Large intestine (tissue), 3 donors: ENCODE measurements around the gene C1orf116. TPM values are rescaled to one million over a fixed set of nuclear protein-coding genes. Genes with fewer than 3 reads are reported as not detected.

Source experiments
- DNase-seq, 2 donors: peaks; one replicate each; pipeline versions ENCODE4 v3.0.0 to v3.0.0-alpha.2; 2013
- H3K27ac ChIP-seq: one replicate; pipeline ENCODE4 v1.5.1; 2013; ENCODE audit warnings: low read length
- H3K27me3 ChIP-seq: 2 replicates; pipeline ENCODE4 v1.6.1; 2013; ENCODE audit warnings: low read length; ENCODE audit not compliant: control insufficient read depth, insufficient read depth
- H3K36me3 ChIP-seq: 2 replicates; pipeline ENCODE4 v1.6.1; 2013; ENCODE audit warnings: low read length; ENCODE audit not compliant: control insufficient read depth, insufficient read depth
- H3K4me1 ChIP-seq: one replicate; pipeline ENCODE4 v1.6.1; 2013; ENCODE audit warnings: low read length; ENCODE audit not compliant: control insufficient read depth, insufficient read depth
- H3K4me3 ChIP-seq: one replicate; pipeline ENCODE4 v1.5.1; 2013; ENCODE audit warnings: low read length
- H3K9me3 ChIP-seq: one replicate; pipeline ENCODE4 v1.6.1; 2013; ENCODE audit warnings: mild to moderate bottlenecking, low read depth, low read length, moderate library complexity; ENCODE audit not compliant: control insufficient read depth
- WGBS: methylation state at CpG from one replicate; pipeline ENCODE4 v1.1.5; 2013; ENCODE audit warnings: low lambda C conversion rate; ENCODE audit not compliant: insufficient coverage; 5-methylcytosine and 5-hydroxymethylcytosine counted together
- polyA plus RNA-seq: library from polyadenylated mRNA; unstranded; fragments of 120-200 nt; gene quantifications from one replicate; pipeline ENCODE4 v1.2.1, GENCODE V29; 2013

C1orf116 gene
- polyA plus RNA-seq, 1 donor: 45.7 TPM

DNA sequence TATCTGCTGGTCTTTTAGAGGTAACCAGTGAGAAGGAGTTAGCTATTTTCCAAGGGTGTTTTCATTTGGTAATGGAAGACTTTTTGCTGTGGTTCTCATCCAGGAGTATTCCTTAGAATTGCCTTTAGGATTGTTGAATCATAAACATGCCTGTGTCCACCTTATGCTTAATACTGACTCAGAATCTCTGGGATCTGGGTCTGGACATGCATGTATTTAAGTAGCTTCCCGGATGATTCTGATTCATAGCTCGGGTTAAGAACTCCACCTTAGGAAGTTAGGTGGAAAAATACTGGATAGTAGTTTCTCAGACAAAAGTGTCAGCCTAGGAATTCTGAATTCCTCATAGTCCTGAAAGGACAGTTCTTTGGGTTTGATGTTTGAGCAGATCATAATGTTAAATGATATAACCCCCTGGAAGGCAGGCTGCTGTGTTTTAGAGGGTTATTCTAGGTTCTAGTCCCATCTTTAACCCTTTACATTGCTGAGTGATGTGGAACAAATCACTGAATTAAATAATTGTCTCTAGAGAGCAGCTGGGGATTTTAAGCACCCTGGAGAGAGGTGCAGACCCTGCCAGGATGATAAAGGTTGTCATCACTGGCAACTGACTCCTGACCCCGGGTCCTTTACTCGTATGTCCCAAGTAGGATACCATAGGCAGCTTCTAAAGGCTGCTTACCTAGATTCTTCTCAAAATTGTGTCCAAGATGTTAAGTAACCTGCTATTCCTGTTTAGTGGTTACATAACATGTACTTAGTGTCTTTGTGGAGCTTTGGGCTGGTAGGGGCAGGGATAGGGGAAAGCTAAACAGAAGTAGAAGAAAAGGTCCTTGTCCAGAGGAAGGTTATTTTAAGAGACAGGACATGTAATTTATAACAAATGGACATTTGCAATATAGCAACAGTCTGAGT lies 41.6 kb upstream of the C1orf116 start:
- Histone ChIP-seq H3K36me3 (peaks cover 53% of the 10 kb centered on the region), H3K27ac (no peak overlapping the region), H3K27me3 (no peaks in the 10 kb centered on the region), H3K4me1 (no peaks in the 10 kb centered on the region), H3K4me3 (no peak overlapping the region), H3K9me3 (no peaks in the 10 kb centered on the region)
- no CpG with 5 or more reads among the region's 4 CpGs for WGBS
- no peak for DNase-seq

GRCh38 chr1:207072233-207072632 lies 39.7 kb upstream of the C1orf116 start:
- no peak for DNase-seq
- Histone ChIP-seq H3K36me3 (peaks cover 56% of the 10 kb centered on the region), H3K27me3 (no peaks in the 10 kb centered on the region), H3K4me3 (no peak overlapping the region), H3K9me3 (no peaks in the 10 kb centered on the region), H3K4me1 (peaks cover 11% of the 10 kb centered on the region), H3K27ac (no peak overlapping the region)
- no CpG with 5 or more reads among the region's 8 CpGs for WGBS

DNA sequence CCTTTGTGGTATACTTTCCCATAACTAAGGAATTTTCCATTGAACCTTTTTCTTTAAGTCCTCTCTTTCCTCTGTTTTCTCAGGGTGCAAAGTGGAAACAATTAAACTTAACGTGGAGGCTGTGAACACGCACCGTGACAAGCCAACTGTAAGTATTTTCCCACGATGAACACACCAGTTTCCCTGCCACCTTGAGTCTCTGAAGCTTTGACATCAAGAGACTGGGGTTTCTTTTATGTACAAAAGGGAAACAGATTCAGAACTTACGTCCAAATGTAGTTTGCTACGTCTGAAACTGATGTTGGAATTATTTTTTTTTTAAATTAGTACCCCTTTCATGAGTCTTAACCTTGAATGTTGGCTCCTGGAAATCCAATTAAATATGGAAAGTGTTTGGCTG lies 38.9 kb upstream of the C1orf116 start:
- Histone ChIP-seq H3K4me3 (no peak overlapping the region), H3K36me3 (peaks cover 56% of the 10 kb centered on the region), H3K27me3 (no peaks in the 10 kb centered on the region), H3K27ac (no peak overlapping the region), H3K4me1 (peaks cover 17% of the 10 kb centered on the region), H3K9me3 (no peaks in the 10 kb centered on the region)
- WGBS: no CpG with 5 or more reads among the region's 6 CpGs
- DNase-seq: no peak

DNA sequence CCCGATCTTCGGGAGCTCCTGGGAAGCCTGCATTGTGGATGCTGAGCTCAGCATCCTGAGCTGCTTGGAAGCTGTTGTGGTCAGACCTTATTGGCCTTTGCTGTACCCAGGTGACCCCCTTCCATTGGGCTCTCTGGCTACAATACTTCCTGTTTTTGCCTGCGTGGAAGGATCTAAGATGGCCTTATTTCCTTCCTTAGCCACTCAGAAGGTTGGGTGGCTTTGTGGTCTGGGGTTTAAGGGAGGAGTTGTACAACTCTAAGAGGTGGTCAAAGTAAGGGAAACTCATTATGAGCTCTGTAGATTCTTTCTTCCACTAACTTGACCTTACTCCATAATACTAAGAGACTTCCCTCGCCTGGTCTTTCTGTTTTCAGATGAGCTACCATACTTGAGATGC lies 38.3 kb upstream of the C1orf116 start:
- WGBS: no CpG with 5 or more reads among the region's 4 CpGs
- Histone ChIP-seq H3K27me3 (no peaks in the 10 kb centered on the region), H3K9me3 (no peaks in the 10 kb centered on the region), H3K27ac (no peak overlapping the region), H3K4me3 (no peak overlapping the region), H3K36me3 (peaks cover 59% of the 10 kb centered on the region), H3K4me1 (peaks cover 20% of the 10 kb centered on the region)
- DNase-seq: no peak

DNA sequence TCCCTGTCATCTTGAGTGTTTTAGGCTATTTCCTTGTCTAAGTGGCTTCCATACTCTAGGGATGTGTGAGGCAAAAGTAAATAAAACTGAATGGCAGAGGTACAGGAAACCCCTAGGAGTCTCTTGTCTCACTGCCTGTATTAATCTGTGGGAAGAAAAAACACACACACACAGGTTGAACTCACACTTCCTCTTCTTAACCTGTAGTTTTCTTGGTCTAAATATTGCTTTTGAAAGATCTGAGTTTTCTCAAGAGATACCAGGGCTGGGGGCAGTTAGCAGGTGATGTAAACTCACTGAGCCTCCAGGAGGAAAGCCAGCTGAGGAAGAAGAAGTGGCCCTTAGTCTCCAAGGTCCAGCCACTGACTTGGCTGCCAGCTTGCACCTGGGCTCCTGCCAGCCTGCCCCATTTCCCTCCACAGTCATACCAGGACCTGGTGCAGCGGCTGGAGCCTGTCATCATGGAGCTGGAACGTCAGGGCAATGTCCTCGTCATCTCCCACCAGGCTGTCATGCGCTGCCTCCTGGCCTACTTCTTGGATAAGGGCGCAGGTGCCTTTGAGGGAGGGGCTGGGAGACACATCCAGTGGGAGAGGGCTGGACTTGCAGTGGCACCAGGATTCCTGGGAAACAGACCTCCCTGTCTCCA lies 37.4 kb upstream of the C1orf116 start:
- H3K36me3 ChIP-seq: peaks cover 61% of the 10 kb centered on the region
- H3K27me3 ChIP-seq: no peaks in the 10 kb centered on the region
- no peak overlapping the region for H3K27ac ChIP-seq
- H3K4me1 ChIP-seq: peaks cover 26% of the 10 kb centered on the region
- no peak overlapping the region for H3K4me3 ChIP-seq
- WGBS: no CpG with 5 or more reads among the region's 5 CpGs
- no peak for DNase-seq
- no peaks in the 10 kb centered on the region for H3K9me3 ChIP-seq

- Histone ChIP-seq H3K4me3 (no peak overlapping the region), H3K27me3 (no peaks in the 10 kb centered on the region), H3K4me1 (peaks cover 35% of the 10 kb centered on the region), H3K36me3 (peaks cover 59% of the 10 kb centered on the region), H3K27ac (no peak overlapping the region), H3K9me3 (no peaks in the 10 kb centered on the region)
- no peak for DNase-seq
- WGBS: no CpG with 5 or more reads among the region's 3 CpGs
Observed at GRCh38 chr1:207069061-207069460, 36.5 kb upstream of the C1orf116 start.

GRCh38 chr1:207067665-207068064 lies 35.1 kb upstream of the C1orf116 start:
- Histone ChIP-seq H3K9me3 (no peaks in the 10 kb centered on the region), H3K27me3 (no peaks in the 10 kb centered on the region), H3K4me3 (no peak overlapping the region), H3K27ac (peak overlapping the region; percentile 76), H3K4me1 (peaks cover 39% of the 10 kb centered on the region), H3K36me3 (peaks cover 66% of the 10 kb centered on the region)
- peak; percentile 55 to 88 for DNase-seq
- WGBS: no CpG with 5 or more reads among the region's 5 CpGs

DNA sequence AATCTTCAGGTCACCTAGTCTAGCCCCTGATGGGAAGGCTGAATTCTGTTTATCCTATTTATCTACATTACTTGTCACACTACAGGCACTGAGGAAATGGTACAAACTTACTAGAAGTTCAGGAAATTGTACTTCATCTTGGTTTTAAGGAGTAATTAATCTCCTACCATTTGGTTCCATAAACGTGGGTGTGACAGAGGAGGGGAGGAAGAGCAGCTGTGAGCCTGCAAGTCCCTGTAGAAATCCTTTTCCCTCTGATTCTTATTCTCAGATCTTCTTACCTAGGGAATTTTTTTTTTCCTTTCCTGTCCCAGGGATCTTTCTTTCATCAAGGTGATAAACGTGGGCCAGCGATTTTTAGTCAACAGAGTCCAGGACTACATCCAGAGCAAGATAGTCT lies 34.6 kb upstream of the C1orf116 start:
- Histone ChIP-seq H3K27ac (peak overlapping the region; percentile 76), H3K27me3 (no peaks in the 10 kb centered on the region), H3K4me1 (peaks cover 39% of the 10 kb centered on the region), H3K9me3 (no peaks in the 10 kb centered on the region), H3K4me3 (no peak overlapping the region), H3K36me3 (peaks cover 66% of the 10 kb centered on the region)
- DNase-seq: no peak
- no CpG with 5 or more reads among the region's 3 CpGs for WGBS

GRCh38 chr1:207064561-207064960 lies 32.0 kb upstream of the C1orf116 start:
- Histone ChIP-seq H3K36me3 (peaks cover 60% of the 10 kb centered on the region), H3K27me3 (no peaks in the 10 kb centered on the region), H3K27ac (peak overlapping the region; percentile 59), H3K4me3 (no peak overlapping the region), H3K4me1 (peaks cover 45% of the 10 kb centered on the region), H3K9me3 (no peaks in the 10 kb centered on the region)
- no CpG with 5 or more reads among the region's 8 CpGs for whole genome bisulfite sequencing
- peak in 1 of 2 donors; percentile 74 for DNase-seq

- no CpG with 5 or more reads among the region's 5 CpGs for WGBS
- Histone ChIP-seq H3K9me3 (no peaks in the 10 kb centered on the region), H3K4me1 (peaks cover 40% of the 10 kb centered on the region), H3K27me3 (no peaks in the 10 kb centered on the region), H3K4me3 (no peak overlapping the region), H3K27ac (no peak overlapping the region), H3K36me3 (peaks cover 46% of the 10 kb centered on the region)
- DNase-seq: no peak
Observed at GRCh38 chr1:207063014-207063413, 30.5 kb upstream of the C1orf116 start.
